Keratinocyte (primary cell): ENCODE data around the gene ZBTB48.

Source experiments
- CTCF ChIP-seq, 3 experiments: IDR thresholded peaks in 1 of 3; conservative IDR thresholded peaks in 1 of 3; optimal IDR thresholded peaks in 1 of 3; 2 replicates in 2 of 3; 3 replicates in 1 of 3; pipeline versions ENCODE3 to v1.5.1; 2011; ENCODE audit warnings: low read length in 3 of 3, mild to moderate bottlenecking in 3 of 3, moderate library complexity in 2 of 3, control low read depth in 1 of 3, inconsistent platforms in 1 of 3; ENCODE audit not compliant: insufficient read depth in 2 of 3; ENCODE audit errors: extremely low read depth in 1 of 3
- EZH2 ChIP-seq: IDR thresholded peaks from one replicate; pipeline ENCODE4 v1.6.1; 2012; ENCODE audit warnings: inconsistent platforms, mild to moderate bottlenecking, low read length, moderate library complexity

DNA sequence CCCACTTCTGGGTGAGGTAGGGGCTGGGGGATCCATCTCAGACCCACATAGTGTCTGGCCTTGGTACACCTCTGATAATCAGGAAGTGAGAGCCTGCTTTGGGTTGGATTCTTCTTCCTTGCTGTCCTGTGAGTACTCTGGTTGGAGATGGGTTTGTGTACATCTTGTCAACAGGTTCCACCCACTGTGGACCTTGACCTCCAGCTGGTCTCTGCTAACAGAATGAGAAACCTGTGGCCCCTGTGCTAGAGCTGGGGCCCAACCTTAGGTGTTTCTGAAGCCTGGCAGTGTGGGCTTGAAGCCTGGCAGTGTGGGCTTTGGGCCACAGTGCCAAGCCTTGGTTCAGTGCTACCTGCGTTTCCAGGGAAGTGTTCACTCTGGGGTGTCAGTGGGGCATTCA, 2.6 kb downstream of the ZBTB48 start:
- TF ChIP-seq CTCF (optimal IDR thresholded peaks at IDR 0.05 in 1 of 3, IDR thresholded peaks at IDR 0.05 in 1 of 3, conservative IDR thresholded peaks at IDR 0.05 in 1 of 3; ENCODE audit: extremely low read depth in 1 of 3, insufficient read depth in 2 of 3, low read length in 3 of 3) (no peak), EZH2 (no peak)
